Loucy (cell line): ENCODE results near the gene SLC4A9.

Experiments
- EZH2phosphoT487 ChIP-seq: fragments of 200-600 bp; IDR thresholded peaks from 2 replicates; pipeline ENCODE4 v1.6.1; 2018; ENCODE audit warnings: antibody characterized with exemption, mild to moderate bottlenecking, moderate library complexity, borderline replicate concordance
- TF ChIP-seq, protein P1 (sequence below): fragments of 200-600 bp; sonication (generic); conservative IDR thresholded peaks from 2 replicates; pipeline ENCODE4 v1.5.1; 2014; ENCODE audit warnings: mild to moderate bottlenecking, antibody characterized with exemption, low read length

DNA sequence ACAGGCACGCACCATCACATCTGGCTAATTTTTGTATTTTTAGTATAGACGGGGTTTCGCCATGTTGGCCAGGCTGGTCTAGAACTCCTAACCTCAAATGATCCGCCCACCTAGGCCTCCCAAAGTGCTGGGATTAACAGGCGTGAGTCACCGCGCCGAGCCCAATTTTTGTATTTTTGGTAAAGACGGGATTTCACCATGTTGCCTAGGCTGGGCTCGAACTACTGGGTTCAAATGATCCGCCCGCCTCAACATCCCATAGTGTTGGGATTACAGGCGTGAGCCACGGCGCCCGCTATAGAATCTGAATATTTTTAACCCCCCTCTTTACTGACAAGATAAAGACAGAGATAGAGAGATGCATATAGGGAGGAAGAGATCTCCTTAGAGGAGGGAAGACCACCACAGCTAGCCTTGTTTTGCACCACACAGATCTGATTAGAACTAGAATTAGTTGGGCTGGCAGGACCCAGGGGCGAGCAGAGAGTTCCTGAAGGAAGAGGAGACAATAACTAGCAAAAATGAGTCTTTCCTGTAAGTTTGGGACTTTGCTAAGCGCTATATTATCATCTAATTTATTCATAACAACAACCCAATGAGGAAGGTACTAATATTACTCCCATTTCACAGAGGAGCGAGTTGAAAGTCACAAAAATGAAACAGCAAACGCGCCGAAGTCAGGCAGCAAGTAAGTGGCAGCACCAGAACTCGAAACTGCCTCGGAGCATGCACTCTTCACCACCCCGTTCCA lies 40.2 kb downstream of the SLC4A9 start:
- no peak for TF ChIP-seq EZH2phosphoT487
- TF ChIP-seq, protein P1, sequence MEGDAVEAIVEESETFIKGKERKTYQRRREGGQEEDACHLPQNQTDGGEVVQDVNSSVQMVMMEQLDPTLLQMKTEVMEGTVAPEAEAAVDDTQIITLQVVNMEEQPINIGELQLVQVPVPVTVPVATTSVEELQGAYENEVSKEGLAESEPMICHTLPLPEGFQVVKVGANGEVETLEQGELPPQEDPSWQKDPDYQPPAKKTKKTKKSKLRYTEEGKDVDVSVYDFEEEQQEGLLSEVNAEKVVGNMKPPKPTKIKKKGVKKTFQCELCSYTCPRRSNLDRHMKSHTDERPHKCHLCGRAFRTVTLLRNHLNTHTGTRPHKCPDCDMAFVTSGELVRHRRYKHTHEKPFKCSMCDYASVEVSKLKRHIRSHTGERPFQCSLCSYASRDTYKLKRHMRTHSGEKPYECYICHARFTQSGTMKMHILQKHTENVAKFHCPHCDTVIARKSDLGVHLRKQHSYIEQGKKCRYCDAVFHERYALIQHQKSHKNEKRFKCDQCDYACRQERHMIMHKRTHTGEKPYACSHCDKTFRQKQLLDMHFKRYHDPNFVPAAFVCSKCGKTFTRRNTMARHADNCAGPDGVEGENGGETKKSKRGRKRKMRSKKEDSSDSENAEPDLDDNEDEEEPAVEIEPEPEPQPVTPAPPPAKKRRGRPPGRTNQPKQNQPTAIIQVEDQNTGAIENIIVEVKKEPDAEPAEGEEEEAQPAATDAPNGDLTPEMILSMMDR = no peak
